ENCODE data around the gene CHURC1. TPM values are rescaled to one million over a fixed set of nuclear protein-coding genes. Genes with fewer than 3 reads are reported as not detected.

CHURC1 gene
- total RNA-seq, 4 donors from 2014 or later: 52.4 to 79.2 (median 63.8) TPM

- WGBS, 2 donors: 13 to 16% methylated on average over 39 to 41 of the region's 43 CpGs
- DNase-seq (ENCODE audit: low spot score in 2 of 2): no peak
- TF ChIP-seq POLR2A (IDR thresholded peaks at IDR 0.05) (no peak), CTCF (IDR thresholded peaks at IDR 0.05) (no peak)
- peak overlapping the region; percentile 44 for H3K4me3 ChIP-seq (ENCODE audit: low read depth, poor library complexity, severe bottlenecking)
- intact Hi-C loops (cut with DNase I; ENCODE audit: low total_unique reads): no loop called here
These were observed 35.2 kb upstream of the CHURC1 start for GRCh38 chr14:64878837-64879634.

- 1% methylated on average over 27 to 43 of the region's 61 CpGs for WGBS, 2 donors
- DNase-seq (ENCODE audit: low spot score in 2 of 2): peak in 1 of 2 donors; percentile 16
- intact Hi-C loops (cut with DNase I; ENCODE audit: low total_unique reads): no loop called here
- no peak for TF ChIP-seq CTCF (IDR thresholded peaks at IDR 0.05)
- TF ChIP-seq POLR2A (IDR thresholded peaks at IDR 0.05): no peak
- peak within 1 kb of the TSS; percentile 44 for H3K4me3 ChIP-seq (ENCODE audit: low read depth, poor library complexity, severe bottlenecking)
These were observed 34.5 kb upstream of the CHURC1 start, which contains the start of gene SPTB for GRCh38 chr14:64879635-64880220. Gene SPTB (minus strand): TSS chr14:64879907. CDS start chr14:64823094, 56,813 bp downstream.

GRCh38 chr14:64880221-64881121, 33.8 kb upstream of the CHURC1 start:
- DNase-seq (ENCODE audit: low spot score in 2 of 2): peak in 1 of 2 donors; percentile 87
- intact Hi-C loops (cut with DNase I; ENCODE audit: low total_unique reads): no loop called here
- 2 to 4% methylated on average over 36 to 48 of the region's 49 CpGs for WGBS, 2 donors
- no peak for TF ChIP-seq CTCF (IDR thresholded peaks at IDR 0.05)
- TF ChIP-seq POLR2A (IDR thresholded peaks at IDR 0.05): no peak
- peak overlapping the region; percentile 44 for H3K4me3 ChIP-seq (ENCODE audit: low read depth, poor library complexity, severe bottlenecking)

GRCh38 chr14:64885559-64885958, 28.7 kb upstream of the CHURC1 start:
- WGBS, 2 donors: 97 to 99% methylated on average over 2 of the region's 2 CpGs

More at GRCh38 chr14:64885559-64885958, 28.7 kb upstream of the CHURC1 start:
- intact Hi-C loops (cut with DNase I; ENCODE audit: low total_unique reads): no loop called here
- no peak overlapping the region for H3K4me3 ChIP-seq (ENCODE audit: low read depth, poor library complexity, severe bottlenecking)
- DNase-seq (ENCODE audit: low spot score in 2 of 2): no peak
- no peak for TF ChIP-seq CTCF (IDR thresholded peaks at IDR 0.05)
- TF ChIP-seq POLR2A (IDR thresholded peaks at IDR 0.05): no peak
